Uterus (tissue), 2 donors: ENCODE results near the gene FAM76A.

Source experiments
- POLR2A ChIP-seq, 2 donors: fragments of 450-650 bp; IDR thresholded peaks; one replicate each; pipeline ENCODE4 v1.6.1; 2016; ENCODE audit warnings: antibody characterized with exemption in 2 of 2, mild to moderate bottlenecking in 1 of 2, moderate library complexity in 1 of 2
- TF ChIP-seq, protein P1 (sequence below), 4 experiments: fragments of 200-600 bp in 2 of 4; fragments of 450-650 bp in 2 of 4; sonication (generic) in 2 of 4; IDR thresholded peaks; one replicate each; pipeline ENCODE4 v1.5.1; 2016 to 2019; ENCODE audit warnings: antibody characterized with exemption in 4 of 4, mild to moderate bottlenecking in 2 of 4, moderate library complexity in 1 of 4

- TF ChIP-seq, protein P1, sequence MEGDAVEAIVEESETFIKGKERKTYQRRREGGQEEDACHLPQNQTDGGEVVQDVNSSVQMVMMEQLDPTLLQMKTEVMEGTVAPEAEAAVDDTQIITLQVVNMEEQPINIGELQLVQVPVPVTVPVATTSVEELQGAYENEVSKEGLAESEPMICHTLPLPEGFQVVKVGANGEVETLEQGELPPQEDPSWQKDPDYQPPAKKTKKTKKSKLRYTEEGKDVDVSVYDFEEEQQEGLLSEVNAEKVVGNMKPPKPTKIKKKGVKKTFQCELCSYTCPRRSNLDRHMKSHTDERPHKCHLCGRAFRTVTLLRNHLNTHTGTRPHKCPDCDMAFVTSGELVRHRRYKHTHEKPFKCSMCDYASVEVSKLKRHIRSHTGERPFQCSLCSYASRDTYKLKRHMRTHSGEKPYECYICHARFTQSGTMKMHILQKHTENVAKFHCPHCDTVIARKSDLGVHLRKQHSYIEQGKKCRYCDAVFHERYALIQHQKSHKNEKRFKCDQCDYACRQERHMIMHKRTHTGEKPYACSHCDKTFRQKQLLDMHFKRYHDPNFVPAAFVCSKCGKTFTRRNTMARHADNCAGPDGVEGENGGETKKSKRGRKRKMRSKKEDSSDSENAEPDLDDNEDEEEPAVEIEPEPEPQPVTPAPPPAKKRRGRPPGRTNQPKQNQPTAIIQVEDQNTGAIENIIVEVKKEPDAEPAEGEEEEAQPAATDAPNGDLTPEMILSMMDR (IDR thresholded peaks at IDR 0.05), result no peak
- TF ChIP-seq POLR2A (IDR thresholded peaks at IDR 0.05), result no peak
Observed at GRCh38 chr1:27752360-27752759, 26.6 kb downstream of the FAM76A start.
